Effector memory CD8-positive, alpha-beta T cell (primary cell): ENCODE results near the gene TRIL.

Source experiments
- ATAC-seq: fragments of 150-1000 bp; cut with Tn5 transposase; replicated peaks from 2 replicates; pipeline ENCODE4 v1.10.0; 2021; ENCODE audit warnings: mild to moderate bottlenecking, moderate library complexity
- DNase-seq, 3 experiments: peaks; one replicate each; pipeline ENCODE4 v3.0.0; 2021
- H3K27ac Mint-ChIP-seq, 2 donors: one replicate each; pipeline ENCODE4 v1.8.0; 2022; ENCODE audit warnings: mild to moderate bottlenecking in 2 of 2, mixed read lengths in 2 of 2, moderate library complexity in 2 of 2
- H3K27me3 Mint-ChIP-seq, 2 donors: one replicate each; pipeline ENCODE4 v1.8.0; 2022; ENCODE audit warnings: mixed read lengths in 2 of 2
- H3K36me3 Mint-ChIP-seq: one replicate; pipeline ENCODE4 v1.8.0; 2022; ENCODE audit warnings: mild to moderate bottlenecking, moderate library complexity, mixed read lengths; ENCODE audit not compliant: insufficient read depth
- H3K4me1 Mint-ChIP-seq, 2 donors: one replicate each; pipeline ENCODE4 v1.8.0; 2022; ENCODE audit warnings: low read depth in 2 of 2, mixed read lengths in 2 of 2
- H3K4me3 Mint-ChIP-seq, 2 donors: one replicate each; pipeline ENCODE4 v1.8.0; 2022; ENCODE audit warnings: mild to moderate bottlenecking in 2 of 2, mixed read lengths in 2 of 2, moderate library complexity in 2 of 2
- H3K9me3 Mint-ChIP-seq, 2 donors: one replicate each; pipeline ENCODE4 v1.8.0; 2022; ENCODE audit warnings: mixed read lengths in 2 of 2

Gene TRIL

GRCh38 chr7:28919510-28919909 lies 38.6 kb downstream of the TRIL start:
- H3K27ac Mint-ChIP-seq = no peak overlapping the region
- H3K4me1 Mint-ChIP-seq = peaks cover 5 to 10% of the 10 kb centered on the region in 2 donors
- H3K27me3 Mint-ChIP-seq = peaks cover 0 to 2% of the 10 kb centered on the region in 2 donors
- H3K4me3 Mint-ChIP-seq = no peak overlapping the region
- H3K9me3 Mint-ChIP-seq = no peaks in the 10 kb centered on the region
- ATAC-seq = no peak
- DNase-seq = no peak
- H3K36me3 Mint-ChIP-seq = no peaks in the 10 kb centered on the region

- no peak for ATAC-seq
- peaks cover 36 to 37% of the 10 kb centered on the region in 2 donors for H3K27me3 Mint-ChIP-seq
- no peak for DNase-seq
- no peaks in the 10 kb centered on the region for H3K36me3 Mint-ChIP-seq
- peaks cover 0 to 2% of the 10 kb centered on the region in 2 donors for H3K9me3 Mint-ChIP-seq
- H3K4me1 Mint-ChIP-seq = no peaks in the 10 kb centered on the region
- no peak overlapping the region for H3K27ac Mint-ChIP-seq
- H3K4me3 Mint-ChIP-seq = no peak overlapping the region
These were observed 49.4 kb downstream of the TRIL start for GRCh38 chr7:28908775-28909174.

GRCh38 chr7:28905464-28905863 lies 52.7 kb downstream of the TRIL start:
- Mint-ChIP-seq H3K36me3 (no peaks in the 10 kb centered on the region), H3K27me3 (peaks cover 58 to 60% of the 10 kb centered on the region in 2 donors), H3K9me3 (no peaks in the 10 kb centered on the region), H3K4me3 (no peak overlapping the region), H3K4me1 (no peaks in the 10 kb centered on the region), H3K27ac (no peak overlapping the region)
- ATAC-seq (no peak), DNase-seq (no peak)

GRCh38 chr7:28904578-28905048 lies 53.5 kb downstream of the TRIL start:
- H3K27me3 Mint-ChIP-seq = peaks cover 58 to 64% of the 10 kb centered on the region in 2 donors
- H3K36me3 Mint-ChIP-seq = no peaks in the 10 kb centered on the region
- H3K9me3 Mint-ChIP-seq = no peaks in the 10 kb centered on the region
- H3K4me1 Mint-ChIP-seq = no peaks in the 10 kb centered on the region
- no peak overlapping the region for H3K27ac Mint-ChIP-seq
- DNase-seq (no peak), ATAC-seq (no peak)
- H3K4me3 Mint-ChIP-seq = no peak overlapping the region

GRCh38 chr7:28903730-28904577 lies 54.2 kb downstream of the TRIL start:
- H3K4me1 Mint-ChIP-seq = no peaks in the 10 kb centered on the region
- H3K27me3 Mint-ChIP-seq = peaks cover 58 to 64% of the 10 kb centered on the region in 2 donors
- no peak overlapping the region for H3K4me3 Mint-ChIP-seq
- no peaks in the 10 kb centered on the region for H3K9me3 Mint-ChIP-seq
- H3K36me3 Mint-ChIP-seq = no peaks in the 10 kb centered on the region
- DNase-seq (no peak), ATAC-seq (no peak)
- H3K27ac Mint-ChIP-seq = no peak overlapping the region
